SK-N-SH (cell line): ENCODE measurements around the gene GPC5. TPM values are rescaled to one million over a fixed set of nuclear protein-coding genes. Genes with fewer than 3 reads are reported as not detected.

ENCODE experiments used
- CTCF ChIA-PET: fragments of 300-600, 350-600 bp; formaldehyde crosslinking; extraction: SDS; loops from one replicate; lab custom pipeline; 2021; lab: Yijun Ruan, JAX
- POLR2A ChIA-PET: fragments of 350-600 bp; sonication (Branson Sonifier 250); formaldehyde crosslinking; extraction: SDS; loops from one replicate; lab custom pipeline; 2020; ENCODE audit warnings: antibody characterized with exemption, inconsistent platforms; lab: Yijun Ruan, JAX
- DNase-seq: peaks from one replicate; pipeline ENCODE4 v3.0.0; 2012
- H2AFZ ChIP-seq: fragments of 200-600 bp; sonication (generic); 2 replicates; pipeline ENCODE4 v1.8.1; 2016; ENCODE audit warnings: antibody characterized with exemption, mild to moderate bottlenecking, low read depth
- H3F3A ChIP-seq: fragments of 200-600 bp; sonication (generic); replicated peaks from 2 replicates; pipeline ENCODE3; 2016; ENCODE audit warnings: antibody characterized with exemption, mild to moderate bottlenecking; ENCODE audit not compliant: insufficient read depth
- H3K27ac ChIP-seq, 2 experiments: fragments of 200-500 bp in 1 of 2; fragments of 200-600 bp in 1 of 2; sonication (Bioruptor generic) in 1 of 2; sonication (generic), shearing (Covaris generic) in 1 of 2; 2 replicates each; pipeline versions ENCODE4 v1.5.1 to v1.6.1; 2014 to 2016; ENCODE audit warnings: low read depth in 2 of 2, inconsistent platforms in 1 of 2, low read length in 1 of 2, mild to moderate bottlenecking in 1 of 2, mixed read lengths in 1 of 2
- H3K27me3 ChIP-seq: fragments of 200-600 bp; sonication (generic), shearing (Covaris generic); 2 replicates; pipeline ENCODE4 v1.6.1; 2016; ENCODE audit warnings: mixed run types; ENCODE audit not compliant: insufficient read depth
- H3K36me3 ChIP-seq, 2 experiments: fragments of 200-500 bp in 1 of 2; fragments of 200-600 bp in 1 of 2; sonication (Bioruptor generic) in 1 of 2; sonication (generic) in 1 of 2; replicated peaks in 1 of 2; 2 replicates each; pipeline versions ENCODE3 to v1.5.1; 2014 to 2016; ENCODE audit warnings: low read length in 1 of 2, mild to moderate bottlenecking in 1 of 2; ENCODE audit not compliant: insufficient read depth in 2 of 2, control insufficient read depth in 1 of 2
- H3K4me1 ChIP-seq, 2 experiments: fragments of 200-500 bp in 1 of 2; fragments of 200-600 bp in 1 of 2; sonication (Bioruptor generic) in 1 of 2; sonication (generic), shearing (Covaris generic) in 1 of 2; 2 replicates each; pipeline versions ENCODE4 v1.5.1 to v1.6.1; 2014 to 2016; ENCODE audit warnings: low read depth in 1 of 2, low read length in 1 of 2, mixed run types in 1 of 2; ENCODE audit not compliant: insufficient read depth in 2 of 2, control insufficient read depth in 1 of 2
- H3K4me2 ChIP-seq: fragments of 200-600 bp; sonication (generic), shearing (Covaris generic); 2 replicates; pipeline ENCODE4 v1.6.1; 2017; ENCODE audit warnings: mixed run types
- H3K4me3 ChIP-seq, 2 experiments: fragments of 200-500 bp in 1 of 2; fragments of 200-600 bp in 1 of 2; sonication (Bioruptor generic) in 1 of 2; sonication (generic), shearing (Covaris generic) in 1 of 2; 2 replicates each; pipeline versions ENCODE4 v1.5.1 to v1.8.1; 2014 to 2016; ENCODE audit warnings: low read depth in 2 of 2, inconsistent platforms in 1 of 2, low read length in 1 of 2, mild to moderate bottlenecking in 1 of 2, mixed read lengths in 1 of 2, moderate library complexity in 1 of 2
- H3K79me2 ChIP-seq: fragments of 200-600 bp; sonication (generic); 2 replicates; pipeline ENCODE4 v1.8.1; 2017; ENCODE audit warnings: mild to moderate bottlenecking; ENCODE audit not compliant: insufficient read depth
- H3K9ac ChIP-seq: fragments of 200-600 bp; sonication (generic); 2 replicates; pipeline ENCODE4 v1.6.1; 2017; ENCODE audit warnings: mixed run types
- H3K9me2 ChIP-seq: fragments of 200-600 bp; sonication (generic); 2 replicates; pipeline ENCODE4 v1.6.1; 2017; ENCODE audit warnings: mixed run types
- H3K9me3 ChIP-seq: fragments of 200-600 bp; sonication (generic); 2 replicates; pipeline ENCODE4 v1.6.1; 2017; ENCODE audit warnings: mixed run types, mild to moderate bottlenecking, moderate library complexity
- H4K20me1 ChIP-seq: fragments of 200-600 bp; sonication (generic); 2 replicates; pipeline ENCODE4 v1.6.1; 2017; ENCODE audit warnings: mild to moderate bottlenecking, mixed run types; ENCODE audit not compliant: insufficient read depth
- ELF1 ChIP-seq: IDR thresholded peaks from 2 replicates; pipeline ENCODE4 v1.4.0; 2012
- EP300 ChIP-seq, 2 experiments: IDR thresholded peaks; 2 replicates each; pipeline versions ENCODE4 v1.4.0 to v1.6.1; 2012; ENCODE audit warnings: borderline replicate concordance in 1 of 2, low read depth in 1 of 2, low read length in 1 of 2
- FOSL2 ChIP-seq: IDR thresholded peaks from 2 replicates; pipeline ENCODE4 v1.4.0; 2012; ENCODE audit warnings: low read depth, mild to moderate bottlenecking, moderate library complexity, borderline replicate concordance
- FOXJ3 ChIP-seq: sonication (generic); formaldehyde crosslinking; IDR thresholded peaks from 2 replicates; pipeline ENCODE4 v1.5.1; 2020; ENCODE audit warnings: mild to moderate bottlenecking, missing genetic modification reagents
- GABPA ChIP-seq: IDR thresholded peaks from 2 replicates; pipeline ENCODE4 v1.4.0; 2012; ENCODE audit warnings: low read depth, mild to moderate bottlenecking
- JUND ChIP-seq: IDR thresholded peaks from 2 replicates; pipeline ENCODE4 v1.4.0; 2012
- MAX ChIP-seq: IDR thresholded peaks from 2 replicates; pipeline ENCODE4 v1.4.0; 2012; ENCODE audit warnings: low read depth
- MXI1 ChIP-seq: IDR thresholded peaks from 2 replicates; pipeline ENCODE4 v1.6.1; 2012; ENCODE audit warnings: mild to moderate bottlenecking, low read depth, low read length, improper control_type of control experiment
- PBX3 ChIP-seq: IDR thresholded peaks from 2 replicates; pipeline ENCODE4; 2012
- POLR2AphosphoS5 ChIP-seq: IDR thresholded peaks from 2 replicates; pipeline ENCODE4 v1.6.1; 2012; ENCODE audit warnings: low read depth, low read length
- RAD21 ChIP-seq: IDR thresholded peaks from 2 replicates; pipeline ENCODE4 v1.6.1; 2012; ENCODE audit warnings: mild to moderate bottlenecking, low read length
- REST ChIP-seq: IDR thresholded peaks from 2 replicates; pipeline ENCODE4 v1.6.1; 2012; ENCODE audit warnings: mild to moderate bottlenecking, low read depth, low read length, moderate library complexity
- RFX5 ChIP-seq: IDR thresholded peaks from 2 replicates; pipeline ENCODE4 v1.6.1; 2012; ENCODE audit warnings: mild to moderate bottlenecking, improper control_type of control experiment, low read length
- RXRA ChIP-seq: IDR thresholded peaks from 2 replicates; pipeline ENCODE4 v1.4.0; 2012; ENCODE audit warnings: low read depth, mild to moderate bottlenecking, borderline replicate concordance
- TAF1 ChIP-seq: IDR thresholded peaks from 2 replicates; pipeline ENCODE4 v1.6.1; 2012; ENCODE audit warnings: low read depth, mild to moderate bottlenecking, low read length, moderate library complexity, borderline replicate concordance
- USF1 ChIP-seq: IDR thresholded peaks from 2 replicates; pipeline ENCODE4 v1.4.0; 2012; ENCODE audit warnings: low read depth, borderline replicate concordance
- YY1 ChIP-seq: IDR thresholded peaks from 2 replicates; pipeline ENCODE4 v1.4.0; 2012; ENCODE audit warnings: low read depth, mild to moderate bottlenecking
- WGBS: methylation state at CpG from one replicate; pipeline ENCODE4 v1.1.6; 2017; ENCODE audit warnings: low lambda C conversion rate; 5-methylcytosine and 5-hydroxymethylcytosine counted together
- polyA plus RNA-seq, 3 experiments: library from polyadenylated mRNA; depleted of rRNA; stranded (reverse); fragments of >200 nt; gene quantifications; 2 replicates each; pipeline ENCODE4 v1.2.3, GENCODE V29; 2012

GPC5 gene
- polyA plus RNA-seq, 1 of the 3 experiments (the other 2 are of a cell fraction), result 0.03 TPM

GRCh38 chr13:92321174-92321573 lies 922.8 kb downstream of the GPC5 start:
- no peaks in the 10 kb centered on the region for H4K20me1 ChIP-seq
- no peak for DNase-seq
- H3K4me1 ChIP-seq, result no peaks in the 10 kb centered on the region; a peak in 1 of 4 replicates
- TF ChIP-seq REST (no peak), RAD21 (no peak), TAF1 (no peak)
- ChIA-PET CTCF (interaction anchor here (0.6 kb wide), 1 partner anchor 21 kb away, joined by 3 read pairs; no protein-coding TSS in a partner anchor), POLR2A (no interaction called here)
- no peaks in the 10 kb centered on the region for H3K27me3 ChIP-seq
- H3F3A ChIP-seq, result no peaks in the 10 kb centered on the region
- no peak overlapping the region for H3K4me3 ChIP-seq
- no peaks in the 10 kb centered on the region for H3K79me2 ChIP-seq
- no peaks in the 10 kb centered on the region for H3K9me3 ChIP-seq
- H3K27ac ChIP-seq, result no peak overlapping the region
- 88% methylated on average over 4 of the region's 5 CpGs for WGBS
- H3K9me2 ChIP-seq, result no peaks in the 10 kb centered on the region
- H3K4me2 ChIP-seq, result no peak overlapping the region
- no peak overlapping the region for H2AFZ ChIP-seq
- H3K36me3 ChIP-seq, result no peaks in the 10 kb centered on the region
- no peak overlapping the region for H3K9ac ChIP-seq

GRCh38 chr13:92345627-92346026 lies 947.2 kb downstream of the GPC5 start:
- Histone ChIP-seq H3K4me3 (no peak overlapping the region), H3K9ac (no peak overlapping the region), H3K4me1 (no peaks in the 10 kb centered on the region; a peak in 2 of 4 replicates), H3F3A (no peaks in the 10 kb centered on the region), H3K27me3 (no peaks in the 10 kb centered on the region), H3K9me3 (no peaks in the 10 kb centered on the region), H3K9me2 (no peaks in the 10 kb centered on the region), H3K79me2 (no peaks in the 10 kb centered on the region), H3K4me2 (no peak overlapping the region), H2AFZ (no peak overlapping the region), H4K20me1 (no peaks in the 10 kb centered on the region), H3K27ac (no peak overlapping the region), H3K36me3 (no peaks in the 10 kb centered on the region)
- ChIA-PET POLR2A (no interaction called here), CTCF (no interaction called here)
- no peak for DNase-seq
- TF ChIP-seq MXI1, result no peak
- TF ChIP-seq POLR2AphosphoS5, result no peak
- no peak for TF ChIP-seq EP300 (IDR thresholded peaks at IDR 0.05; ENCODE audit: borderline replicate concordance in 1 of 2, low read depth in 1 of 2, low read length in 1 of 2)
- no peak for TF ChIP-seq ELF1
- TF ChIP-seq YY1, result no peak
- TF ChIP-seq PBX3, result no peak
- no peak for TF ChIP-seq USF1
- TF ChIP-seq RXRA, result no peak
- no peak for TF ChIP-seq MAX
- TF ChIP-seq GABPA, result no peak
- no peak for TF ChIP-seq RFX5
- no peak for TF ChIP-seq FOSL2
- TF ChIP-seq JUND, result no peak
- TF ChIP-seq FOXJ3 (CRISPR knock-in tag), result no peak
- 33% methylated on average over 1 of the region's 1 CpG for WGBS
